Panc1 (cell line): ENCODE results near the gene DCK.

ENCODE experiments used
- POLR2AphosphoS5 ChIP-seq: IDR thresholded peaks from 2 replicates; pipeline ENCODE4 v1.6.1; 2012; ENCODE audit warnings: mild to moderate bottlenecking, low read depth, low read length, moderate library complexity
- SIN3A ChIP-seq: IDR thresholded peaks from 2 replicates; pipeline ENCODE4 v1.6.1; 2012; ENCODE audit warnings: low read depth, mild to moderate bottlenecking, low read length, moderate library complexity, borderline replicate concordance; ENCODE audit not compliant: insufficient read depth
- TF ChIP-seq, protein P1 (sequence below): fragments of 450-650 bp; IDR thresholded peaks from 2 replicates; pipeline ENCODE4 v1.5.1; 2017; ENCODE audit warnings: mild to moderate bottlenecking

DNA sequence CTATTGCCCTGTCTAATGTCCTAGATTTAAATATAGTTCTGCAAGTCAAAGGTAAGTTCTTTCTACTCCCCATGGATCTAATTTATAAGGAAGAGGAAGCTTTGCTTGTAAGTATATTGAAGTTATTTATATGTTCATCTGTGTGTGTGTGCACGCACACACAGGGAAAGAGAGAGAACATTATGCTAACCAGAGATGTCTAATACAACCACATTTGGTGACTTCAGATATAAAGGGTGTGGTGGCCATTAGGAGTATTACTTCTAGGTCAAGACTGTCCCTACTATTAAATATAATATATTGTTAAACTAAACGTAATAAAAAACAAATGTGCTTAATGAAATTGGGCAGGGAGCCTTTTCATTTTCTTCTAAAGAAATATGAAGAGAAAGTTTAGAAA lies 4.1 kb downstream of the DCK start:
- TF ChIP-seq, protein P1, sequence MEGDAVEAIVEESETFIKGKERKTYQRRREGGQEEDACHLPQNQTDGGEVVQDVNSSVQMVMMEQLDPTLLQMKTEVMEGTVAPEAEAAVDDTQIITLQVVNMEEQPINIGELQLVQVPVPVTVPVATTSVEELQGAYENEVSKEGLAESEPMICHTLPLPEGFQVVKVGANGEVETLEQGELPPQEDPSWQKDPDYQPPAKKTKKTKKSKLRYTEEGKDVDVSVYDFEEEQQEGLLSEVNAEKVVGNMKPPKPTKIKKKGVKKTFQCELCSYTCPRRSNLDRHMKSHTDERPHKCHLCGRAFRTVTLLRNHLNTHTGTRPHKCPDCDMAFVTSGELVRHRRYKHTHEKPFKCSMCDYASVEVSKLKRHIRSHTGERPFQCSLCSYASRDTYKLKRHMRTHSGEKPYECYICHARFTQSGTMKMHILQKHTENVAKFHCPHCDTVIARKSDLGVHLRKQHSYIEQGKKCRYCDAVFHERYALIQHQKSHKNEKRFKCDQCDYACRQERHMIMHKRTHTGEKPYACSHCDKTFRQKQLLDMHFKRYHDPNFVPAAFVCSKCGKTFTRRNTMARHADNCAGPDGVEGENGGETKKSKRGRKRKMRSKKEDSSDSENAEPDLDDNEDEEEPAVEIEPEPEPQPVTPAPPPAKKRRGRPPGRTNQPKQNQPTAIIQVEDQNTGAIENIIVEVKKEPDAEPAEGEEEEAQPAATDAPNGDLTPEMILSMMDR: no peak
- no peak for TF ChIP-seq SIN3A
- TF ChIP-seq POLR2AphosphoS5: no peak
